SK-N-SH (cell line): ENCODE results near the gene ZNF692.

ENCODE experiments used
- CTCF ChIP-seq: fragments of 200-600 bp; sonication (generic); IDR thresholded peaks from 2 replicates; pipeline ENCODE4 v1.6.1; 2017; ENCODE audit warnings: antibody characterized with exemption, mild to moderate bottlenecking, moderate library complexity
- FOXJ3 ChIP-seq: sonication (generic); formaldehyde crosslinking; IDR thresholded peaks from 2 replicates; pipeline ENCODE4 v1.5.1; 2020; ENCODE audit warnings: mild to moderate bottlenecking, missing genetic modification reagents
- POLR2AphosphoS5 ChIP-seq: IDR thresholded peaks from 2 replicates; pipeline ENCODE4 v1.6.1; 2012; ENCODE audit warnings: low read depth, low read length
- TAF1 ChIP-seq: IDR thresholded peaks from 2 replicates; pipeline ENCODE4 v1.6.1; 2012; ENCODE audit warnings: low read depth, mild to moderate bottlenecking, low read length, moderate library complexity, borderline replicate concordance
- TCF12 ChIP-seq: IDR thresholded peaks from 2 replicates; pipeline ENCODE4 v1.4.0; 2012
- TF ChIP-seq, protein P1 (sequence below): IDR thresholded peaks from 2 replicates; pipeline ENCODE4 v1.4.0; 2012; ENCODE audit warnings: low read depth, borderline replicate concordance

GRCh38 chr1:248808876-248809275 lies 50.0 kb downstream of the ZNF692 start:
- TF ChIP-seq CTCF: no peak
- no peak for TF ChIP-seq FOXJ3
- TF ChIP-seq TCF12: no peak
- TF ChIP-seq TAF1: no peak
- TF ChIP-seq POLR2AphosphoS5: no peak
- TF ChIP-seq, protein P1, sequence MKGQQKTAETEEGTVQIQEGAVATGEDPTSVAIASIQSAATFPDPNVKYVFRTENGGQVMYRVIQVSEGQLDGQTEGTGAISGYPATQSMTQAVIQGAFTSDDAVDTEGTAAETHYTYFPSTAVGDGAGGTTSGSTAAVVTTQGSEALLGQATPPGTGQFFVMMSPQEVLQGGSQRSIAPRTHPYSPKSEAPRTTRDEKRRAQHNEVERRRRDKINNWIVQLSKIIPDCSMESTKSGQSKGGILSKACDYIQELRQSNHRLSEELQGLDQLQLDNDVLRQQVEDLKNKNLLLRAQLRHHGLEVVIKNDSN: no peak
